ENCODE data around the gene KLF2.

DNA sequence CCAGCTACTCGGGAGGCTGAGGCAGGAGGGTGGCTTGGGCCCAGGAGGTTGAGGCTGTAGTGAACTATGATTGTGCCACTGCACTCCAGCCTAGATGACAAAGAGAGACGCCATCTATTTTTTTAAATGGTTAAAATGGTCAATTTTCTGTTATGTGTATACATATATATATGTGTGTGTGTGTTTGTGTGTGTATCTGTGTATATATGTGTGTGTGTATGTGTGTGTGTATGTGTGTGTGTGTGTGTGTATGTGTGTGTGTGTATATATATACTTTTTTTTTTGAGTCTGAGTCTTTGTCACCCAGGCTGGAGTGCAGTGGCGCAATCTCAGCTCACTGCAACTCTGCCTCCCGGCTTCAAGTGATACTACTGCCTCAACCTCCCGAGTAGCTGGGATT is 42.9 kb upstream of the KLF2 start:
- TF ChIP-seq POLR2A (IDR thresholded peaks at IDR 0.05) (no peak), CTCF (IDR thresholded peaks at IDR 0.05) (no peak)
